T-cell (primary cell): ENCODE results near the gene MAP6. TPM values are rescaled to one million over a fixed set of nuclear protein-coding genes. Genes with fewer than 3 reads are reported as not detected.

ENCODE experiments used
- ATAC-seq, 4 experiments: fragments of 200-7000 bp in 3 of 4; fragments of 150-1000 bp in 1 of 4; cut with Tn5 transposase; replicated peaks in 1 of 4; 1 replicate in 3 of 4; 2 replicates in 1 of 4; pipeline ENCODE4 v1.10.0; 2021; ENCODE audit warnings: moderate library complexity in 3 of 4, mild to moderate bottlenecking in 2 of 4, moderate number of reproducible peaks in 1 of 4
- CTCF ChIA-PET, 2 donors: fragments of 300-600 bp; sonication (Branson Sonifier 250); formaldehyde crosslinking; loops; one replicate each; lab custom pipeline; 2022; ENCODE audit warnings: antibody characterized with exemption in 2 of 2; lab: Charles Lee
- POLR2A ChIA-PET, 2 donors: fragments of 300-600 bp; sonication (Branson Sonifier 250); formaldehyde crosslinking; loops; one replicate each; lab custom pipeline; 2022; ENCODE audit warnings: antibody characterized with exemption in 2 of 2; lab: Charles Lee
- DNase-seq, 35 experiments: peaks; one replicate each; pipeline versions ENCODE4 v3.0.0 to v3.0.0-alpha.2; 2013 to 2023
- H3K27ac ChIP-seq: one replicate; pipeline ENCODE4 v1.5.1; 2013; ENCODE audit warnings: low read length
- H3K27me3 ChIP-seq, 2 experiments: replicated peaks in 1 of 2; 1 replicate in 1 of 2; 2 replicates in 1 of 2; pipeline versions ENCODE4 v1.6.1 to v1.7.0; 2013; ENCODE audit warnings: low read length in 1 of 2, mixed read lengths in 1 of 2; ENCODE audit not compliant: control insufficient read depth in 2 of 2, insufficient read depth in 2 of 2; ENCODE audit errors: extremely low read depth in 1 of 2
- H3K36me3 ChIP-seq, 2 donors: 1 replicate in 1 of 2; 2 replicates in 1 of 2; pipeline versions ENCODE4 v1.6.1 to v1.7.0; 2013; ENCODE audit warnings: low read length in 1 of 2; ENCODE audit not compliant: control insufficient read depth in 2 of 2, insufficient read depth in 1 of 2; ENCODE audit errors: extremely low read depth in 1 of 2
- H3K4me1 ChIP-seq, 2 experiments: 1 replicate in 1 of 2; 2 replicates in 1 of 2; pipeline versions ENCODE4 v1.6.1 to v1.7.0; 2013; ENCODE audit warnings: low read length in 2 of 2, mixed read lengths in 1 of 2; ENCODE audit not compliant: insufficient read depth in 2 of 2, control insufficient read depth in 1 of 2; ENCODE audit errors: extremely low read depth in 1 of 2
- H3K4me3 ChIP-seq, 2 donors: 1 replicate in 1 of 2; 2 replicates in 1 of 2; pipeline versions ENCODE4 v1.5.1 to v1.7.0; 2013; ENCODE audit warnings: mild to moderate bottlenecking in 2 of 2, low read length in 1 of 2, moderate library complexity in 1 of 2; ENCODE audit not compliant: control insufficient read depth in 1 of 2; ENCODE audit errors: extremely low read depth in 1 of 2
- H3K9me3 ChIP-seq: 2 replicates; pipeline ENCODE4 v1.7.0; 2013
- H3K27ac Mint-ChIP-seq, 2 donors: one replicate each; pipeline ENCODE4 v1.8.0; 2020 to 2021; ENCODE audit warnings: mild to moderate bottlenecking in 2 of 2, mixed read lengths in 2 of 2
- H3K27me3 Mint-ChIP-seq, 2 donors: one replicate each; pipeline ENCODE4 v1.8.0; 2021 to 2022; ENCODE audit warnings: mixed read lengths in 2 of 2
- H3K36me3 Mint-ChIP-seq: one replicate; pipeline ENCODE4 v1.8.0; 2021; ENCODE audit warnings: mixed read lengths
- H3K4me1 Mint-ChIP-seq, 3 donors: one replicate each; pipeline ENCODE4 v1.8.0; 2020 to 2022; ENCODE audit warnings: mixed read lengths in 3 of 3, mild to moderate bottlenecking in 1 of 3
- H3K4me3 Mint-ChIP-seq, 3 donors: one replicate each; pipeline ENCODE4 v1.8.0; 2020 to 2022; ENCODE audit warnings: mild to moderate bottlenecking in 3 of 3, mixed read lengths in 3 of 3, moderate library complexity in 3 of 3
- H3K9me3 Mint-ChIP-seq, 3 donors: one replicate each; pipeline ENCODE4 v1.8.0; 2020 to 2022; ENCODE audit warnings: mixed read lengths in 3 of 3
- WGBS: methylation state at CpG from one replicate; pipeline ENCODE4 v1.1.5; 2013; ENCODE audit warnings: missing lambda C conversion rate; ENCODE audit not compliant: insufficient coverage; 5-methylcytosine and 5-hydroxymethylcytosine counted together
- total RNA-seq, 35 experiments: library from RNA in 6 of 35; stranded (reverse) in 6 of 35; fragments of 120-200 nt in 1 of 35; gene quantifications; one replicate each; pipeline versions ENCODE4 v1.2.1 to v1.2.4 and lab custom pipeline; 2013 to 2026

The MAP6 gene
- total RNA-seq, 5 donors from 2014 or later (not counting 1 experiment from before 2014, with no cell fraction given) = 0.19 to 0.35 (median 0.30) TPM; not detected in 2

- Histone ChIP-seq H3K27ac (no peak overlapping the region), H3K27me3 (peaks cover 0 to 5% of the 10 kb centered on the region in 2 experiments), H3K4me3 (no peak overlapping the region), H3K36me3 (no peaks in the 10 kb centered on the region), H3K4me1 (no peaks in the 10 kb centered on the region), H3K9me3 (no peaks in the 10 kb centered on the region)
- Mint-ChIP-seq H3K9me3 (peaks cover 0 to 2% (median 0%) of the 10 kb centered on the region in 3 donors), H3K4me1 (no peaks in the 10 kb centered on the region), H3K27me3 (peaks cover 0 to 16% of the 10 kb centered on the region in 2 donors), H3K36me3 (no peaks in the 10 kb centered on the region), H3K27ac (no peak overlapping the region), H3K4me3 (no peak overlapping the region)
- CTCF ChIA-PET = interaction anchor here in 1 of 2 donors (0.6 kb wide), 1 partner anchor 317 kb away, joined by 5 read pairs; no protein-coding TSS in a partner anchor
- POLR2A ChIA-PET = no interaction called here
- ATAC-seq = no peak
- no CpG with 5 or more reads among the region's 7 CpGs for WGBS
- DNase-seq = no peak
Measured at GRCh38 chr11:75615751-75616150, 53.1 kb downstream of the MAP6 start.

GRCh38 chr11:75611823-75612222 is 57.0 kb downstream of the MAP6 start:
- H3K27me3 ChIP-seq = no peaks in the 10 kb centered on the region
- ATAC-seq = no peak
- H3K36me3 Mint-ChIP-seq = no peaks in the 10 kb centered on the region
- peaks cover 2 to 17% of the 10 kb centered on the region in 2 donors for H3K27me3 Mint-ChIP-seq
- no peaks in the 10 kb centered on the region for H3K4me1 ChIP-seq
- no peak overlapping the region for H3K4me3 ChIP-seq
- no peak overlapping the region for H3K27ac Mint-ChIP-seq
- no peaks in the 10 kb centered on the region for H3K4me1 Mint-ChIP-seq
- ChIA-PET CTCF (no interaction called here), POLR2A (interaction anchor here in 1 of 2 donors (0.5 kb wide), 1 partner anchor 1389 kb away, joined by 3 read pairs; no protein-coding TSS in a partner anchor)
- WGBS = 72% methylated on average over 3 of the region's 3 CpGs
- H3K36me3 ChIP-seq = no peaks in the 10 kb centered on the region
- H3K9me3 Mint-ChIP-seq = no peaks in the 10 kb centered on the region
- H3K9me3 ChIP-seq = no peaks in the 10 kb centered on the region
- no peak for DNase-seq
- no peak overlapping the region for H3K4me3 Mint-ChIP-seq
- H3K27ac ChIP-seq = no peak overlapping the region

GRCh38 chr11:75606099-75606498 is 62.7 kb downstream of the MAP6 start:
- Histone ChIP-seq H3K4me1 (no peaks in the 10 kb centered on the region), H3K4me3 (no peak overlapping the region), H3K27me3 (peaks cover 0 to 27% of the 10 kb centered on the region in 2 experiments), H3K36me3 (no peaks in the 10 kb centered on the region), H3K9me3 (no peaks in the 10 kb centered on the region), H3K27ac (no peak overlapping the region)
- Mint-ChIP-seq H3K4me3 (no peak overlapping the region), H3K27ac (no peak overlapping the region), H3K4me1 (no peaks in the 10 kb centered on the region), H3K27me3 (peaks cover 16 to 17% of the 10 kb centered on the region in 2 donors), H3K9me3 (no peaks in the 10 kb centered on the region), H3K36me3 (no peaks in the 10 kb centered on the region)
- ChIA-PET POLR2A (no interaction called here), CTCF (no interaction called here)
- DNase-seq (no peak), ATAC-seq (no peak)
- 88% methylated on average over 6 of the region's 8 CpGs for WGBS

GRCh38 chr11:75603791-75604736 is 64.8 kb downstream of the MAP6 start:
- Mint-ChIP-seq H3K4me1 (no peaks in the 10 kb centered on the region), H3K9me3 (no peaks in the 10 kb centered on the region)
- no peak for ATAC-seq

GRCh38 chr11:75602951-75603350 is 65.9 kb downstream of the MAP6 start:
- CTCF ChIA-PET = no interaction called here

More at GRCh38 chr11:75603791-75604736, 64.8 kb downstream of the MAP6 start:
- Histone ChIP-seq H3K4me1 (no peaks in the 10 kb centered on the region), H3K36me3 (no peaks in the 10 kb centered on the region), H3K4me3 (no peak overlapping the region), H3K27me3 (peaks cover 0 to 27% of the 10 kb centered on the region in 2 experiments), H3K9me3 (no peaks in the 10 kb centered on the region), H3K27ac (no peak overlapping the region)
- ChIA-PET CTCF (no interaction called here), POLR2A (no interaction called here)
- H3K27ac Mint-ChIP-seq = no peak overlapping the region
- DNase-seq = no peak
- H3K4me3 Mint-ChIP-seq = no peak overlapping the region
- 53% methylated on average over 3 of the region's 16 CpGs for WGBS
- H3K36me3 Mint-ChIP-seq = no peaks in the 10 kb centered on the region
- H3K27me3 Mint-ChIP-seq = peaks cover 14 to 16% of the 10 kb centered on the region in 2 donors

GRCh38 chr11:75601494-75601893 is 67.3 kb downstream of the MAP6 start:
- no peaks in the 10 kb centered on the region for H3K9me3 Mint-ChIP-seq
- H3K27ac ChIP-seq = no peak overlapping the region
- H3K27me3 Mint-ChIP-seq = peaks cover 11 to 19% of the 10 kb centered on the region in 2 donors
- DNase-seq = no peak
- no peak overlapping the region for H3K4me3 ChIP-seq
- H3K4me3 Mint-ChIP-seq = no peak overlapping the region
- ATAC-seq = no peak
- H3K36me3 ChIP-seq = no peaks in the 10 kb centered on the region
- 72% methylated on average over 5 of the region's 7 CpGs for whole genome bisulfite sequencing
- H3K4me1 Mint-ChIP-seq = no peaks in the 10 kb centered on the region
- peaks cover 0 to 26% of the 10 kb centered on the region in 2 experiments for H3K27me3 ChIP-seq
- CTCF ChIA-PET = interaction anchor here in 1 of 2 donors (0.5 kb wide), 1 partner anchor 906 kb away, joined by 3 read pairs; no protein-coding TSS in a partner anchor
- POLR2A ChIA-PET = no interaction called here
- no peaks in the 10 kb centered on the region for H3K4me1 ChIP-seq
- no peaks in the 10 kb centered on the region for H3K9me3 ChIP-seq
- H3K36me3 Mint-ChIP-seq = no peaks in the 10 kb centered on the region
- H3K27ac Mint-ChIP-seq = no peak overlapping the region

More at GRCh38 chr11:75602951-75603350, 65.9 kb downstream of the MAP6 start:
- DNase-seq (no peak), ATAC-seq (no peak)
- H3K36me3 ChIP-seq = no peaks in the 10 kb centered on the region
- POLR2A ChIA-PET = no interaction called here
- no peaks in the 10 kb centered on the region for H3K9me3 ChIP-seq
- Mint-ChIP-seq H3K27me3 (peaks cover 16 to 19% of the 10 kb centered on the region in 2 donors), H3K4me1 (no peaks in the 10 kb centered on the region), H3K9me3 (no peaks in the 10 kb centered on the region), H3K36me3 (no peaks in the 10 kb centered on the region), H3K4me3 (no peak overlapping the region), H3K27ac (no peak overlapping the region)
- WGBS = 74% methylated on average over 8 of the region's 8 CpGs
- no peak overlapping the region for H3K27ac ChIP-seq
- H3K4me3 ChIP-seq = no peak overlapping the region
- no peaks in the 10 kb centered on the region for H3K4me1 ChIP-seq
- H3K27me3 ChIP-seq = peaks cover 0 to 27% of the 10 kb centered on the region in 2 experiments
